ENCODE results near the gene TMEM220.

Gene TMEM220

DNA sequence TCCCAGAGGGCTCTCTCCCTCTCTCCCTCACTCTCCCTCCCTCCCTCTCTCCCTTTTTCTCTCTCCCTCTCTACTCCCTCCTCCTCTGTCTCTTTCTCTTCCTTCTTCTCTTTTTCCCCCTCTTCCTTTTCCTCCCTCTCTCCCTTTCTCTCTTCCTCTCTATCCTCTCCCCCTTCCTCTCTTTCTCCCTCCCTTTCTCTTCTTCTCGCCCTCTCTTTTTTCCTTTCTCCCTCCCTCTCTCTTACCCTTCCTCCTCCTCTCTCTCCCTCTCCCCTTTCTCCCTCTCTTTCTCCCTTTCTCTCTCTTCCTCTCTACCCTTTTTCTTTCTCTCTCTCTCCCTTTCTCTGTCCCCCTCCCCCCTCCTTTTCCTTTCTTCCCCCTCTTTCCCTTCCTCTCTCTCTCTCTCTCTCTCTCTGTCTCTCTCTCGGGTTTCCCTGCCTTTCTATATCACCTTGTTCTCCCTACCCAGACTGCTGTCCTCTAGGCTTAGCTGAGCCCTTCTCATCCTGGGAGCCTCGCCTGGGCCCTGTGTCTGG lies 25.8 kb upstream of the TMEM220 start:
- no peak for TF ChIP-seq EP300 (IDR thresholded peaks at IDR 0.05; ENCODE audit: borderline replicate concordance)

DNA sequence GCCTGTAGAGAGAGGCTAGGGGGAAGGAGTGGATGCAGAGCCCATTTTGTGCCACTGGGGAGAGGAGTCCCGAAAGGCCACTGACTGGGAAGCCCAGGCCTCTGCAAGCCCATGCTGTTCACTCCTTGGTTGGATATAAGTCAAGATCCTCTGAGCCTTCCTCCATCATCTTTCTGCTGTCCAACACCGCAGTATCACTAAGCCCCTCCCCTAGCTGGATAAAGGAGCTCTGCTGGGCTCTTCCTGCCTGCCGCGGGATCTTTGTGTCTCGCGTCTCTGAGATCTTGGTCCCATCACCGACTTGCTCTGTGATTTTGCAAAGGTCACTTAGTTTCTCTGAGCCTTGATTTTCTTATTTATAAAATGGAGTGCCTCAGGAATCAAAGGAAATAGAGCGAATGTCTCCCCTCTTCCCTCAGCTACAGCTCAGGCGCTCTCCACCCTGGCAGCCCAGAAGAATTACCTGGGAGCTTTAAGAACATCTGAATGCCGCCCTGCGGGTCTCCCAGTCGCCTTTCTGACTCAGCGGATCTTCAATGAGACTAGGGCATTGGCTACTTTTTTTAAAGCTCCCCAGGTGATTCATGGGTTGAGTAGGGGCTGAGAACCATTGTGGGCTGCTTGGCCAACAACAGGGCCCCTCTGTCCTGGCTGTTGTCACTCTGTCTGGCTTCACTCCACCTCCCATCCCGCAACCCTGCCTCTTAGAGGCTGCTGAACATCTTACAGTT lies 25.2 kb upstream of the TMEM220 start:
- TF ChIP-seq YY1 (IDR thresholded peaks at IDR 0.05; ENCODE audit: low read depth): no peak

- TF ChIP-seq RAD21 (IDR thresholded peaks at IDR 0.05; ENCODE audit: low read depth) (peak; percentile 19; the same call in 1 of the 2 replicates), CREB1 (IDR thresholded peaks at IDR 0.05; ENCODE audit: low read depth) (no peak), TAF1 (IDR thresholded peaks at IDR 0.05; ENCODE audit: low read depth) (no peak)
Observed at GRCh38 chr17:10754109-10754508, 24.3 kb upstream of the TMEM220 start.

DNA sequence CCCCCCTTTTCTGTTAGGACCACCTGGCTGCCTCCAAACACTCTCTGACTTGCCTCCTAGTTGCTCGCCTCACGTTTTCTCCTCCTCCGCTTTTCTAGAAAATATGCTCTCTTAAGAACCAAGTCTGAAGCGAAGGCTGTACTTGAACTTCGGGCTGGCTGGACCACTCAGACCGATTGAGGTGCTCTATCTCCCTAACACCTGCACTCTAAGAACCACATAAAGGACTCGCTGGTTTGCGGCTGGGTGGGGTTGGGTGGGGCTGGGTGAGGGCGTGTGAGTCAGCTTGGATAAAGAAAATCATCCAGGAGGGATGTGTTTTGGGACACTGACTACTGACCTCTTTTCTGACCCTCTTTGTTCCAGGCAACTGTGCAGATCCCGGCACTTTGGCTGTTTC lies 22.9 kb upstream of the TMEM220 start:
- no peak for TF ChIP-seq FOXM1 (IDR thresholded peaks at IDR 0.05; ENCODE audit: borderline replicate concordance, low read depth)
- TF ChIP-seq, protein P1, sequence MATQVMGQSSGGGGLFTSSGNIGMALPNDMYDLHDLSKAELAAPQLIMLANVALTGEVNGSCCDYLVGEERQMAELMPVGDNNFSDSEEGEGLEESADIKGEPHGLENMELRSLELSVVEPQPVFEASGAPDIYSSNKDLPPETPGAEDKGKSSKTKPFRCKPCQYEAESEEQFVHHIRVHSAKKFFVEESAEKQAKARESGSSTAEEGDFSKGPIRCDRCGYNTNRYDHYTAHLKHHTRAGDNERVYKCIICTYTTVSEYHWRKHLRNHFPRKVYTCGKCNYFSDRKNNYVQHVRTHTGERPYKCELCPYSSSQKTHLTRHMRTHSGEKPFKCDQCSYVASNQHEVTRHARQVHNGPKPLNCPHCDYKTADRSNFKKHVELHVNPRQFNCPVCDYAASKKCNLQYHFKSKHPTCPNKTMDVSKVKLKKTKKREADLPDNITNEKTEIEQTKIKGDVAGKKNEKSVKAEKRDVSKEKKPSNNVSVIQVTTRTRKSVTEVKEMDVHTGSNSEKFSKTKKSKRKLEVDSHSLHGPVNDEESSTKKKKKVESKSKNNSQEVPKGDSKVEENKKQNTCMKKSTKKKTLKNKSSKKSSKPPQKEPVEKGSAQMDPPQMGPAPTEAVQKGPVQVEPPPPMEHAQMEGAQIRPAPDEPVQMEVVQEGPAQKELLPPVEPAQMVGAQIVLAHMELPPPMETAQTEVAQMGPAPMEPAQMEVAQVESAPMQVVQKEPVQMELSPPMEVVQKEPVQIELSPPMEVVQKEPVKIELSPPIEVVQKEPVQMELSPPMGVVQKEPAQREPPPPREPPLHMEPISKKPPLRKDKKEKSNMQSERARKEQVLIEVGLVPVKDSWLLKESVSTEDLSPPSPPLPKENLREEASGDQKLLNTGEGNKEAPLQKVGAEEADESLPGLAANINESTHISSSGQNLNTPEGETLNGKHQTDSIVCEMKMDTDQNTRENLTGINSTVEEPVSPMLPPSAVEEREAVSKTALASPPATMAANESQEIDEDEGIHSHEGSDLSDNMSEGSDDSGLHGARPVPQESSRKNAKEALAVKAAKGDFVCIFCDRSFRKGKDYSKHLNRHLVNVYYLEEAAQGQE (IDR thresholded peaks at IDR 0.05; ENCODE audit: low read depth): no peak
- no peak for TF ChIP-seq EP300 (IDR thresholded peaks at IDR 0.05; ENCODE audit: borderline replicate concordance)
- no peak for TF ChIP-seq NFIC (IDR thresholded peaks at IDR 0.05)
- no peak for TF ChIP-seq TEAD4 (IDR thresholded peaks at IDR 0.05)
- TF ChIP-seq MAX (IDR thresholded peaks at IDR 0.05): no peak
- TF ChIP-seq RAD21 (IDR thresholded peaks at IDR 0.05; ENCODE audit: low read depth): no peak
- TF ChIP-seq YY1 (IDR thresholded peaks at IDR 0.05; ENCODE audit: low read depth): no peak
- TF ChIP-seq TCF12 (IDR thresholded peaks at IDR 0.05; ENCODE audit: low read depth): no peak
- TF ChIP-seq CEBPB (IDR thresholded peaks at IDR 0.05): no peak
- no peak for TF ChIP-seq CREB1 (IDR thresholded peaks at IDR 0.05; ENCODE audit: low read depth)
- no peak for TF ChIP-seq TAF1 (IDR thresholded peaks at IDR 0.05; ENCODE audit: low read depth)
- TF ChIP-seq USF1 (IDR thresholded peaks at IDR 0.05): no peak
- no peak for TF ChIP-seq ZBTB7A (IDR thresholded peaks at IDR 0.05; ENCODE audit: low read depth)
- TF ChIP-seq EGR1 (IDR thresholded peaks at IDR 0.05): no peak

DNA sequence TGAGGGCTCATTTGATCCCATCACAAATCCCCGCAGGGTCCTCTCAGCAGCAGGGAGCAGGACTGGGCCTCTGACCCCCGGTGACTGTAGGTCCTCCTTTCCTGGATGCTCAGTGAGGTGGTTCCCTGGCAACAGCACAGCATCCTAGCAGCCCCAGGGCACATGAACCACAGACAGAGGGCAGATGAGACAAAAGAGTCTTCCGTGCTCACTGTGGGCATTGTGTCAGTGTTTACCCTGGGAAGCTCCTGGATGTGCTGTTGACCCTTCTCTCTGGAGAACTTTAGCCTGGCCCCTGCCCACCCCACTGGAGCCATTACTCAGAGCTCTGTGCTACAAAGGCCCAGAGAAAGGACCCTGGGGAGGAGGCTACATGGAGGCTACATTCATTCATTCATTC lies 21.7 kb upstream of the TMEM220 start:
- TF ChIP-seq USF1 (IDR thresholded peaks at IDR 0.05) (no peak), RAD21 (IDR thresholded peaks at IDR 0.05; ENCODE audit: low read depth) (no peak), MAX (IDR thresholded peaks at IDR 0.05) (no peak), TCF12 (IDR thresholded peaks at IDR 0.05; ENCODE audit: low read depth) (no peak), EGR1 (IDR thresholded peaks at IDR 0.05) (no peak), CREB1 (IDR thresholded peaks at IDR 0.05; ENCODE audit: low read depth) (no peak), ZBTB7A (IDR thresholded peaks at IDR 0.05; ENCODE audit: low read depth) (no peak), TAF1 (IDR thresholded peaks at IDR 0.05; ENCODE audit: low read depth) (no peak), EP300 (IDR thresholded peaks at IDR 0.05; ENCODE audit: borderline replicate concordance) (no peak), YY1 (IDR thresholded peaks at IDR 0.05; ENCODE audit: low read depth) (no peak), TEAD4 (IDR thresholded peaks at IDR 0.05) (no peak), CEBPB (IDR thresholded peaks at IDR 0.05) (no peak), NFIC (IDR thresholded peaks at IDR 0.05) (no peak), FOXM1 (IDR thresholded peaks at IDR 0.05; ENCODE audit: borderline replicate concordance, low read depth) (no peak)
- TF ChIP-seq, protein P1 (IDR thresholded peaks at IDR 0.05; ENCODE audit: low read depth): no peak

- TF ChIP-seq TAF1 (IDR thresholded peaks at IDR 0.05; ENCODE audit: low read depth): no peak
Observed at GRCh38 chr17:10750210-10750609, 20.4 kb upstream of the TMEM220 start.
